ENCODE data around the gene EEFSEC.

- TF ChIP-seq, protein P1, sequence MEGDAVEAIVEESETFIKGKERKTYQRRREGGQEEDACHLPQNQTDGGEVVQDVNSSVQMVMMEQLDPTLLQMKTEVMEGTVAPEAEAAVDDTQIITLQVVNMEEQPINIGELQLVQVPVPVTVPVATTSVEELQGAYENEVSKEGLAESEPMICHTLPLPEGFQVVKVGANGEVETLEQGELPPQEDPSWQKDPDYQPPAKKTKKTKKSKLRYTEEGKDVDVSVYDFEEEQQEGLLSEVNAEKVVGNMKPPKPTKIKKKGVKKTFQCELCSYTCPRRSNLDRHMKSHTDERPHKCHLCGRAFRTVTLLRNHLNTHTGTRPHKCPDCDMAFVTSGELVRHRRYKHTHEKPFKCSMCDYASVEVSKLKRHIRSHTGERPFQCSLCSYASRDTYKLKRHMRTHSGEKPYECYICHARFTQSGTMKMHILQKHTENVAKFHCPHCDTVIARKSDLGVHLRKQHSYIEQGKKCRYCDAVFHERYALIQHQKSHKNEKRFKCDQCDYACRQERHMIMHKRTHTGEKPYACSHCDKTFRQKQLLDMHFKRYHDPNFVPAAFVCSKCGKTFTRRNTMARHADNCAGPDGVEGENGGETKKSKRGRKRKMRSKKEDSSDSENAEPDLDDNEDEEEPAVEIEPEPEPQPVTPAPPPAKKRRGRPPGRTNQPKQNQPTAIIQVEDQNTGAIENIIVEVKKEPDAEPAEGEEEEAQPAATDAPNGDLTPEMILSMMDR (conservative IDR thresholded peaks at IDR 0.05; ENCODE audit: low read depth, low read length), result no peak
- no peak for TF ChIP-seq MAZ (IDR thresholded peaks at IDR 0.05; ENCODE audit: borderline replicate concordance, low read depth, low read length)
- no peak for TF ChIP-seq USF2 (IDR thresholded peaks at IDR 0.05; ENCODE audit: low read depth, low read length)
- TF ChIP-seq POLR2A (IDR thresholded peaks at IDR 0.05; ENCODE audit: low read depth, low read length), result no peak
- TF ChIP-seq MXI1 (IDR thresholded peaks at IDR 0.05; ENCODE audit: borderline replicate concordance, low read depth, low read length), result no peak
- no peak for TF ChIP-seq RAD21 (IDR thresholded peaks at IDR 0.05; ENCODE audit: low read length)
- no peak for TF ChIP-seq CHD1 (IDR thresholded peaks at IDR 0.05; ENCODE audit: low read depth, low read length)
- TF ChIP-seq CEBPB (IDR thresholded peaks at IDR 0.05; ENCODE audit: low read depth, low read length), result no peak
- TF ChIP-seq ELK1 (IDR thresholded peaks at IDR 0.05; ENCODE audit: borderline replicate concordance, low read depth, low read length), result no peak
- TF ChIP-seq RFX5 (IDR thresholded peaks at IDR 0.05; ENCODE audit: low read depth, low read length), result no peak
Measured at GRCh38 chr3:128173200-128173599, 19.9 kb downstream of the EEFSEC start.
